Caco-2 (cell line): ENCODE data around the gene RPH3AL. TPM values are rescaled to one million over a fixed set of nuclear protein-coding genes. Genes with fewer than 3 reads are reported as not detected.
"Not testable (repeated sequence)": the region's sequence is repeated elsewhere in the genome, so short reads cannot be mapped to it uniquely, and the experiment has no call there.

ENCODE experiments used
- BruUV-seq: library from RNA; stranded (reverse); fragments of 400-500 nt; replicated peaks from 2 replicates; lab custom pipeline; 2021; lab: Mats Ljungman, UMichigan
- CTCF ChIA-PET: fragments of 300-600 bp; sonication (Branson Sonifier 250); formaldehyde crosslinking; loops from one replicate; lab custom pipeline; 2022; ENCODE audit warnings: antibody characterized with exemption; lab: Charles Lee
- POLR2A ChIA-PET: fragments of 300-600 bp; sonication (Branson Sonifier 250); formaldehyde crosslinking; loops from one replicate; lab custom pipeline; 2022; ENCODE audit warnings: antibody characterized with exemption; lab: Charles Lee
- DNase-seq, 2 experiments: peaks; one replicate each; pipeline versions ENCODE4 v3.0.0 to v3.0.0-alpha.2; 2020 to 2022
- H3K27me3 ChIP-seq: replicated peaks from 2 replicates; pipeline ENCODE4 v1.6.0; 2011; ENCODE audit warnings: low read length; ENCODE audit not compliant: control insufficient read depth, insufficient read depth
- H3K36me3 ChIP-seq: 2 replicates; pipeline ENCODE4 v1.5.1; 2011; ENCODE audit warnings: low read length; ENCODE audit not compliant: control insufficient read depth, insufficient read depth
- H3K4me1 ChIP-seq: fragments of 250-450 bp; sonication (Bioruptor Pico); 2 replicates; pipeline ENCODE4 v1.5.1; 2020; ENCODE audit warnings: mild to moderate bottlenecking
- H3K4me3 ChIP-seq: 2 replicates; pipeline ENCODE4 v1.5.1; 2011; ENCODE audit warnings: low read depth, mild to moderate bottlenecking, control low read depth, low read length
- H3K9me3 ChIP-seq: fragments of 250-450 bp; sonication (Bioruptor Pico); 2 replicates; pipeline ENCODE4 v1.5.1; 2020; ENCODE audit warnings: mild to moderate bottlenecking, moderate library complexity
- H3K27ac Mint-ChIP-seq: one replicate; pipeline ENCODE4 v1.8.0; 2022; ENCODE audit warnings: mixed read lengths; ENCODE audit not compliant: unreplicated experiment
- H3K27me3 Mint-ChIP-seq: one replicate; pipeline ENCODE4 v1.8.0; 2022; ENCODE audit warnings: mixed read lengths; ENCODE audit not compliant: insufficient read depth, unreplicated experiment
- H3K36me3 Mint-ChIP-seq: one replicate; pipeline ENCODE4 v1.8.0; 2022; ENCODE audit warnings: mild to moderate bottlenecking, mixed read lengths; ENCODE audit not compliant: insufficient read depth, unreplicated experiment
- H3K4me1 Mint-ChIP-seq: one replicate; pipeline ENCODE4 v1.8.0; 2022; ENCODE audit warnings: low read depth, mixed read lengths; ENCODE audit not compliant: unreplicated experiment
- H3K4me3 Mint-ChIP-seq: one replicate; pipeline ENCODE4 v1.8.0; 2022; ENCODE audit warnings: mild to moderate bottlenecking, moderate library complexity, mixed read lengths; ENCODE audit not compliant: unreplicated experiment
- H3K9me3 Mint-ChIP-seq: one replicate; pipeline ENCODE4 v1.8.0; 2022; ENCODE audit warnings: mixed read lengths; ENCODE audit not compliant: unreplicated experiment
- CTCF ChIP-seq, 2 experiments: fragments of 200-600 bp in 1 of 2; IDR thresholded peaks; 1 replicate in 1 of 2; 2 replicates in 1 of 2; pipeline versions ENCODE4 v1.5.1 to v1.8.0; 2011 to 2022; ENCODE audit warnings: antibody characterized with exemption in 1 of 2, control low read depth in 1 of 2, inconsistent platforms in 1 of 2, low read depth in 1 of 2, low read length in 1 of 2, mild to moderate bottlenecking in 1 of 2, moderate library complexity in 1 of 2; ENCODE audit not compliant: insufficient read depth in 1 of 2, severe bottlenecking in 1 of 2, unreplicated experiment in 1 of 2
- intact Hi-C: fragments of 100-400 bp; cut with micrococcal nuclease; formaldehyde crosslinking; loops from one replicate; pipeline ENCODE4 v1.10.0; 2022; ENCODE audit not compliant: unreplicated experiment
- total RNA-seq: library from RNA; stranded (reverse); gene quantifications from 2 replicates; pipeline ENCODE4 v1.2.3, GENCODE V29; 2022

Gene RPH3AL
- total RNA-seq, 1 experiment from 2014 or later = 36.0 TPM

- H3K4me3 ChIP-seq = no peak overlapping the region
- H3K4me1 Mint-ChIP-seq = no peaks in the 10 kb centered on the region
- intact Hi-C loops = no loop called here
- POLR2A ChIA-PET = no interaction called here
- no peaks in the 10 kb centered on the region for H3K4me1 ChIP-seq
- H3K36me3 ChIP-seq = peaks cover 1% of the 10 kb centered on the region; the same call in 1 of the 2 replicates
- no peaks in the 10 kb centered on the region for H3K9me3 ChIP-seq
- peaks cover 10% of the 10 kb centered on the region for H3K36me3 Mint-ChIP-seq
- DNase-seq = peak in 1 of 2 experiments; percentile 24
- H3K27ac Mint-ChIP-seq = no peak overlapping the region
- no peaks in the 10 kb centered on the region for H3K9me3 Mint-ChIP-seq
- no peaks in the 10 kb centered on the region for H3K27me3 Mint-ChIP-seq
- no peaks in the 10 kb centered on the region for H3K27me3 ChIP-seq
- H3K4me3 Mint-ChIP-seq = no peak overlapping the region
- TF ChIP-seq CTCF (IDR thresholded peaks at IDR 0.05; ENCODE audit: insufficient read depth in 1 of 2, low read depth in 1 of 2, low read length in 1 of 2, severe bottlenecking in 1 of 2, unreplicated experiment in 1 of 2) = no peak
- CTCF ChIA-PET = interaction anchor here (1.0 kb wide), 1 partner anchor 176 kb away, joined by 4 read pairs; no protein-coding TSS in a partner anchor
- BruUV-seq = no TSS peak
Observed at GRCh38 chr17:235831-236640, 116.6 kb downstream of the RPH3AL start.

GRCh38 chr17:234994-235830 is 117.4 kb downstream of the RPH3AL start:
- intact Hi-C loops = not testable (repeated sequence)
- peaks cover 10% of the 10 kb centered on the region for H3K36me3 Mint-ChIP-seq

GRCh38 chr17:234163-234993 is 118.2 kb downstream of the RPH3AL start:
- intact Hi-C loops, H3K27ac Mint-ChIP-seq, BruUV-seq, H3K4me1 Mint-ChIP-seq, CTCF ChIA-PET, H3K4me1 ChIP-seq, H3K27me3 Mint-ChIP-seq, H3K9me3 ChIP-seq, POLR2A ChIA-PET, H3K9me3 Mint-ChIP-seq, H3K36me3 ChIP-seq, H3K27me3 ChIP-seq, H3K4me3 Mint-ChIP-seq, H3K4me3 ChIP-seq: not testable (repeated sequence)
- peaks cover 10% of the 10 kb centered on the region for H3K36me3 Mint-ChIP-seq
- peak in 1 of 2 experiments; percentile 14 for DNase-seq

More at GRCh38 chr17:234994-235830, 117.4 kb downstream of the RPH3AL start:
- H3K4me1 ChIP-seq, H3K27me3 ChIP-seq, H3K4me3 Mint-ChIP-seq, H3K4me1 Mint-ChIP-seq, BruUV-seq, POLR2A ChIA-PET, H3K36me3 ChIP-seq, H3K27ac Mint-ChIP-seq, H3K9me3 Mint-ChIP-seq, H3K9me3 ChIP-seq, H3K27me3 Mint-ChIP-seq, H3K4me3 ChIP-seq: not testable (repeated sequence)
- CTCF ChIA-PET = interaction anchor here (1.0 kb wide), 1 partner anchor 177 kb away, joined by 4 read pairs; no protein-coding TSS in a partner anchor
- DNase-seq = peak in 1 of 2 experiments; percentile 23
